Panc1 (cell line): ENCODE measurements around the gene CSN1S1. TPM values are rescaled to one million over a fixed set of nuclear protein-coding genes. Genes with fewer than 3 reads are reported as not detected.

Experiments
- ATAC-seq: fragments of 200-7000 bp; cut with Tn5 transposase; 2 replicates; pipeline ENCODE4 v1.9.1; 2020; ENCODE audit warnings: mild to moderate bottlenecking, moderate library complexity
- BruUV-seq: library from RNA; stranded (reverse); fragments of 400-500 nt; replicated peaks from 2 replicates; lab custom pipeline; 2021; lab: Mats Ljungman, UMichigan
- CTCF ChIA-PET: fragments of 300-600 bp; sonication (Branson Sonifier 250); formaldehyde crosslinking; loops from one replicate; lab custom pipeline; 2022; ENCODE audit warnings: antibody characterized with exemption; lab: Charles Lee
- POLR2A ChIA-PET: fragments of 300-600 bp; sonication (Branson Sonifier 250); formaldehyde crosslinking; loops from one replicate; lab custom pipeline; 2022; ENCODE audit warnings: antibody characterized with exemption; lab: Charles Lee
- DNase-seq: peaks from one replicate; pipeline ENCODE4 v3.0.0-alpha.2; 2010; ENCODE audit warnings: low read depth, low spot score
- H3K27ac ChIP-seq: 2 replicates; pipeline ENCODE4 v1.5.1; 2011; ENCODE audit warnings: mild to moderate bottlenecking, low read length, inconsistent platforms
- H3K27me3 ChIP-seq: fragments of 200-500 bp; sonication (Bioruptor generic); 2 replicates; pipeline ENCODE4 v1.6.0; 2014; ENCODE audit warnings: low read length, inconsistent platforms; ENCODE audit not compliant: control insufficient read depth, insufficient read depth
- H3K36me3 ChIP-seq: fragments of 200-500 bp; sonication (Bioruptor generic); 2 replicates; pipeline ENCODE4 v1.5.1; 2014; ENCODE audit warnings: inconsistent platforms, mild to moderate bottlenecking, low read length, moderate library complexity; ENCODE audit not compliant: control insufficient read depth, insufficient read depth
- H3K4me1 ChIP-seq: 2 replicates; pipeline ENCODE4 v1.5.1; 2011; ENCODE audit warnings: inconsistent platforms, mild to moderate bottlenecking, low read length, moderate library complexity; ENCODE audit not compliant: control insufficient read depth, insufficient read depth
- H3K4me3 ChIP-seq, 2 experiments: 2 replicates each; pipeline ENCODE4 v1.5.1; 2011 to 2012; ENCODE audit warnings: low read depth in 2 of 2, low read length in 2 of 2, mild to moderate bottlenecking in 2 of 2, inconsistent platforms in 1 of 2, moderate library complexity in 1 of 2
- H3K9me3 ChIP-seq: fragments of 200-500 bp; sonication (Bioruptor generic); 2 replicates; pipeline ENCODE4 v1.5.1; 2014; ENCODE audit warnings: low read depth, mild to moderate bottlenecking, inconsistent platforms, low read length, moderate library complexity; ENCODE audit not compliant: control insufficient read depth, insufficient read depth
- POLR2AphosphoS5 ChIP-seq: IDR thresholded peaks from 2 replicates; pipeline ENCODE4 v1.6.1; 2012; ENCODE audit warnings: mild to moderate bottlenecking, low read depth, low read length, moderate library complexity
- SIN3A ChIP-seq: IDR thresholded peaks from 2 replicates; pipeline ENCODE4 v1.6.1; 2012; ENCODE audit warnings: low read depth, mild to moderate bottlenecking, low read length, moderate library complexity, borderline replicate concordance; ENCODE audit not compliant: insufficient read depth
- TCF7L2 ChIP-seq: IDR thresholded peaks from 2 replicates; pipeline ENCODE4 v1.6.1; 2011; ENCODE audit warnings: mild to moderate bottlenecking, low read depth, low read length, inconsistent platforms
- in situ Hi-C: cut with HindIII; loops from 2 replicates; pipeline ENCODE4 v1.10.0; 2016; ENCODE audit warnings: low sequenced_read_pairs, low pct_unique_long_range_greater_than_20kb
- intact Hi-C: fragments of 100-400 bp; cut with micrococcal nuclease; formaldehyde crosslinking; loops from one replicate; pipeline ENCODE4 v1.10.0; 2022; ENCODE audit not compliant: unreplicated experiment
- total RNA-seq: library from RNA; stranded (reverse); gene quantifications from one replicate; pipeline ENCODE4 v1.2.1, GENCODE V29; 2021; ENCODE audit not compliant: unreplicated experiment
- TF ChIP-seq, protein P1 (sequence below): fragments of 450-650 bp; IDR thresholded peaks from 2 replicates; pipeline ENCODE4 v1.5.1; 2017; ENCODE audit warnings: mild to moderate bottlenecking
- TF ChIP-seq, protein P2 (sequence below), 2 experiments: IDR thresholded peaks; 2 replicates each; pipeline ENCODE4 v1.6.1; 2011 to 2012; ENCODE audit warnings: low read depth in 2 of 2, control low read depth in 1 of 2, low read length in 1 of 2, mild to moderate bottlenecking in 1 of 2, moderate library complexity in 1 of 2; ENCODE audit not compliant: insufficient read depth in 1 of 2

The CSN1S1 gene
- total RNA-seq, 1 experiment from 2014 or later: not detected

- no TSS peak for BruUV-seq
- ATAC-seq (no peak), DNase-seq (no peak)
- Histone ChIP-seq H3K4me1 (no peaks in the 10 kb centered on the region), H3K27me3 (no peaks in the 10 kb centered on the region), H3K27ac (no peak overlapping the region), H3K4me3 (no peak overlapping the region), H3K36me3 (no peaks in the 10 kb centered on the region), H3K9me3 (no peaks in the 10 kb centered on the region)
- no peak for TF ChIP-seq POLR2AphosphoS5
- no peak for TF ChIP-seq TCF7L2
- TF ChIP-seq, protein P1, sequence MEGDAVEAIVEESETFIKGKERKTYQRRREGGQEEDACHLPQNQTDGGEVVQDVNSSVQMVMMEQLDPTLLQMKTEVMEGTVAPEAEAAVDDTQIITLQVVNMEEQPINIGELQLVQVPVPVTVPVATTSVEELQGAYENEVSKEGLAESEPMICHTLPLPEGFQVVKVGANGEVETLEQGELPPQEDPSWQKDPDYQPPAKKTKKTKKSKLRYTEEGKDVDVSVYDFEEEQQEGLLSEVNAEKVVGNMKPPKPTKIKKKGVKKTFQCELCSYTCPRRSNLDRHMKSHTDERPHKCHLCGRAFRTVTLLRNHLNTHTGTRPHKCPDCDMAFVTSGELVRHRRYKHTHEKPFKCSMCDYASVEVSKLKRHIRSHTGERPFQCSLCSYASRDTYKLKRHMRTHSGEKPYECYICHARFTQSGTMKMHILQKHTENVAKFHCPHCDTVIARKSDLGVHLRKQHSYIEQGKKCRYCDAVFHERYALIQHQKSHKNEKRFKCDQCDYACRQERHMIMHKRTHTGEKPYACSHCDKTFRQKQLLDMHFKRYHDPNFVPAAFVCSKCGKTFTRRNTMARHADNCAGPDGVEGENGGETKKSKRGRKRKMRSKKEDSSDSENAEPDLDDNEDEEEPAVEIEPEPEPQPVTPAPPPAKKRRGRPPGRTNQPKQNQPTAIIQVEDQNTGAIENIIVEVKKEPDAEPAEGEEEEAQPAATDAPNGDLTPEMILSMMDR: no peak
- TF ChIP-seq SIN3A: no peak
- TF ChIP-seq, protein P2, sequence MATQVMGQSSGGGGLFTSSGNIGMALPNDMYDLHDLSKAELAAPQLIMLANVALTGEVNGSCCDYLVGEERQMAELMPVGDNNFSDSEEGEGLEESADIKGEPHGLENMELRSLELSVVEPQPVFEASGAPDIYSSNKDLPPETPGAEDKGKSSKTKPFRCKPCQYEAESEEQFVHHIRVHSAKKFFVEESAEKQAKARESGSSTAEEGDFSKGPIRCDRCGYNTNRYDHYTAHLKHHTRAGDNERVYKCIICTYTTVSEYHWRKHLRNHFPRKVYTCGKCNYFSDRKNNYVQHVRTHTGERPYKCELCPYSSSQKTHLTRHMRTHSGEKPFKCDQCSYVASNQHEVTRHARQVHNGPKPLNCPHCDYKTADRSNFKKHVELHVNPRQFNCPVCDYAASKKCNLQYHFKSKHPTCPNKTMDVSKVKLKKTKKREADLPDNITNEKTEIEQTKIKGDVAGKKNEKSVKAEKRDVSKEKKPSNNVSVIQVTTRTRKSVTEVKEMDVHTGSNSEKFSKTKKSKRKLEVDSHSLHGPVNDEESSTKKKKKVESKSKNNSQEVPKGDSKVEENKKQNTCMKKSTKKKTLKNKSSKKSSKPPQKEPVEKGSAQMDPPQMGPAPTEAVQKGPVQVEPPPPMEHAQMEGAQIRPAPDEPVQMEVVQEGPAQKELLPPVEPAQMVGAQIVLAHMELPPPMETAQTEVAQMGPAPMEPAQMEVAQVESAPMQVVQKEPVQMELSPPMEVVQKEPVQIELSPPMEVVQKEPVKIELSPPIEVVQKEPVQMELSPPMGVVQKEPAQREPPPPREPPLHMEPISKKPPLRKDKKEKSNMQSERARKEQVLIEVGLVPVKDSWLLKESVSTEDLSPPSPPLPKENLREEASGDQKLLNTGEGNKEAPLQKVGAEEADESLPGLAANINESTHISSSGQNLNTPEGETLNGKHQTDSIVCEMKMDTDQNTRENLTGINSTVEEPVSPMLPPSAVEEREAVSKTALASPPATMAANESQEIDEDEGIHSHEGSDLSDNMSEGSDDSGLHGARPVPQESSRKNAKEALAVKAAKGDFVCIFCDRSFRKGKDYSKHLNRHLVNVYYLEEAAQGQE (IDR thresholded peaks at IDR 0.05; ENCODE audit: insufficient read depth in 1 of 2, low read depth in 2 of 2, low read length in 1 of 2): no peak
- in situ Hi-C loops (no loop called here), intact Hi-C loops (no loop called here)
- POLR2A ChIA-PET: no interaction called here
- CTCF ChIA-PET: no interaction called here
Observed at GRCh38 chr4:69984030-69984443, 53.2 kb downstream of the CSN1S1 start.

DNA sequence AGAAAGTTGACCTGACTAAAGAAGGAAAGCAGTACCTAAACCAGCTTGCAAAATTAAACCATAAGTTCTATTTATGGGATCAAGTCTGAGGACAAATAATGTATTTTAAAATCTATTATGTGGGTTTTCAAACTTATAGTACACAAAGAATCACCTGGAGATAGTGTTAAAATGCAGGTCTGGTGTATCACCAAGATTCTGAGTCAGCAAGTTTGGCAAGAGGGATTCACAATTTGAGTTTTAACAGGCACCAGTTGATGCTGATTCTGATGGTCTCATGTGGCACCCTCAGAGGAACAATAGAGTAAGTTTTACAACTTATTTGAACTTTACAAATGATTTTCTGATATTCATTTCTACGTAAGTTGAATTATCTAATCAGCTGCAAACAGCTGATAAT, 55.8 kb downstream of the CSN1S1 start:
- H3K4me3 ChIP-seq: no peak overlapping the region
- BruUV-seq: no TSS peak
- ChIA-PET POLR2A (no interaction called here), CTCF (no interaction called here)
- intact Hi-C loops: no loop called here
- no peak overlapping the region for H3K27ac ChIP-seq
- H3K4me1 ChIP-seq: no peaks in the 10 kb centered on the region
- no peaks in the 10 kb centered on the region for H3K9me3 ChIP-seq
- no peak for TF ChIP-seq TCF7L2
- TF ChIP-seq, protein P2 (IDR thresholded peaks at IDR 0.05; ENCODE audit: insufficient read depth in 1 of 2, low read depth in 2 of 2, low read length in 1 of 2): no peak
- no peak for TF ChIP-seq SIN3A
- TF ChIP-seq POLR2AphosphoS5: no peak
- TF ChIP-seq, protein P1: no peak
- no peak for ATAC-seq
- no peaks in the 10 kb centered on the region for H3K36me3 ChIP-seq
- no peak for DNase-seq
- H3K27me3 ChIP-seq: no peaks in the 10 kb centered on the region
- in situ Hi-C loops: no loop called here
